HG03571 (cell line): ENCODE data around the gene UNC5C.
"Not testable (repeated sequence)": the region's sequence is repeated elsewhere in the genome, so short reads cannot be mapped to it uniquely, and the experiment has no call there.

Experiments
- ATAC-seq: cut with Tn5 transposase; IDR thresholded peaks from one replicate; pipeline ENCODE4 v1.9.1; 2021; ENCODE audit not compliant: unreplicated experiment

Gene UNC5C

DNA sequence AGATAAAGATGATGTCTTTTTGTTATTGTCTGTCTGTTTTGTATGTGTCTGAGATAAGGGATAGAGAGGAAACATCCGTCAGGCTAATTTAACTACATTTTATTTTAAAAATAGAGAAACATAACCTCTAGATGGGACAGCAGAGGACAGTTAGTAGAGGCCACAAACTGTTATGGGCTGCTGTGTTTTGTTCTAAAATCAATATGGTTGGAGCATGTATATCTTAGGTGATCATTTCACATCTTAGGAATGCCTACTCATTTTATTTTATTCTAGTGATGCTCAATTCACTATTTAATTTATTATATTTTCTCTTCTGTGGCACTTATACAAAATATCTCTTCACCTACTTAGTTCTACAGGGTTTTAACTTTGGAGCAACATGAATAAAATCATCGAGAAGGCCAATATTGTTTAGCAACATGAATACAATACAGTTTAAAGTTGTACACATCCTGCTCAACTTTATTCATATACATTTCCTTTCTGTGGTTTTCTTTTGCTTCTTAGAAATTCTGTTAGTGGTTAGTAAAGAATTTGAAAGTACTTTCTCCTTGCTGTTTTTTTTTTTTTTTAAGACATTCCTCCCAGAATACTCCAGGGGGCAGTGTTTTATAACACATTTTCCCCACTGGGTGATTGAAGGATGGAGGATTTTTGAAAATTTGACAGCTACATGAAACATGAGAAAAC is 392.9 kb downstream of the UNC5C start:
- no peak for ATAC-seq

DNA sequence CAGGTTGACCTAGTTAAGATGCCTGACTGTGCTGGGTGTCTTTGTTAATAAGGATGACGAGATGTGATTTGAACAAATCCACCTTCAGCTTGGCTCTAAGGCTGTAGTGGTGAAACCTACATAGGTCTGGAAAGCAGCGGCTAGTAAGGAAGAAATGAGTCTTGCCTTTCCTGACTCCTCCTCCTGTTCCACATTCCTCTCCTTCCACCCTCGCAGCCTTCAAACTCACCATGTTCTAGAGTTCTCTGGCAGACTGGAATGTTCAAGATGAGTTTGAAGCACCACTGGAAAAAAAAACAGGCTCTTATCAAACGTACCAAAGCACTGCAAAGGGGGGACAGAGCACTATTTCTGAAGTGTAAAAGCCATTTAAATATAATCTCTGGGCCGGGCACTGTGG is 395.6 kb downstream of the UNC5C start:
- ATAC-seq = no peak

DNA sequence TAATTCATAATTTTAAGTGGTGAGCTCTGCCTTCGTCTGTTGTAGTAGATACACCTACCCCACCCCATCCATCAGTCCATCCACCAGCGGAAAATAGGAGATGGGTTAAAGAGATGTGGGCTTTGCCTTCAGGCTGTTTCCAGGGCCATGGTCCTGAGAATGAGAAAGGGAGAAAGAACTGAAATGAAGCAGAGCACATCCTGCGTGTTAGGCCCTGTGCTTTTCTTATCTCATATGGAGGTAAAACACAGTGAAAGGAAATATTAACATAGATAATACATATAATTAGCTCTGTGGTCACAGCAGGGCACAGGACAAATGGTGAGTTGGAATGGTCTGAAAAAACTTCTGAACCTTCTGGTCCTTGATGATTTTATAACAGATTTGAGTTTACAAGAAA is 397.5 kb downstream of the UNC5C start:
- ATAC-seq = no peak

DNA sequence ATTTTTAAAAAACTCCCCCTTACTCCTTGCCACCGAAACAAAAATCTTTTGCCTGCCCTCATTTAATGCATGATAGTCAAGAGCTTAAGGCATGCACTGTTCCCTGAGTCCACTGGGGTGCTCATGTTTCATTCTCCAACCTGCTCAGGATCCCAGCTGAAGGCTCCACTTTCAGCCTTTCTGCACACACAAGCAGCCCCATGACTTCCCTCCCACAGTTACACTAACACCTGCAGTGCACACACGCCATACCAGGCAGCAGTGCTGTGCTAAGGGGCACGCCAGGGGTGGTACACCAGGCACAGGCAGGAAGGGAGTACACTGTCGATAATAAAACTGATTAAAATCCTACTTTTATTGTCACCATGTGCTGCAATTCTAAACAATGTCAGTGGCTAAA is 405.8 kb downstream of the UNC5C start:
- ATAC-seq = no peak

DNA sequence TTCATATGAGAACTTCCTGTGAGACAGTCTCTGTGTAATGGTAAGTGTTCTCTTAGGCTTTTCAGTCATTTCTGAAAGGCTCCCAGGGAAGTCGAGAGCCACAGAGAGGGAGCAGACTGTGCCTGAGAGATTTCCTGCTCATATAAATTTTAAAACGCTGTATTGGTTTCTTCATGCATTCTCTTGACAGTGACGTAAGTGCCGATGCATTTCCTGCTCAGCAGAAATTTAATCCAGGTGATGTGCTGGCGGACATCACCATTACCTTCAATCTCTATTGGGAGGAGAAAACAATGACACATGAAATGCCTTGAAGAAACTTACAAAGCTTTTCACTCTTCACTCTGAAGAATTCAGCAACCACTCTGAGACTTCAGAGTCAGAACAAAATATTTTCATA is 407.4 kb downstream of the UNC5C start:
- no peak for ATAC-seq

DNA sequence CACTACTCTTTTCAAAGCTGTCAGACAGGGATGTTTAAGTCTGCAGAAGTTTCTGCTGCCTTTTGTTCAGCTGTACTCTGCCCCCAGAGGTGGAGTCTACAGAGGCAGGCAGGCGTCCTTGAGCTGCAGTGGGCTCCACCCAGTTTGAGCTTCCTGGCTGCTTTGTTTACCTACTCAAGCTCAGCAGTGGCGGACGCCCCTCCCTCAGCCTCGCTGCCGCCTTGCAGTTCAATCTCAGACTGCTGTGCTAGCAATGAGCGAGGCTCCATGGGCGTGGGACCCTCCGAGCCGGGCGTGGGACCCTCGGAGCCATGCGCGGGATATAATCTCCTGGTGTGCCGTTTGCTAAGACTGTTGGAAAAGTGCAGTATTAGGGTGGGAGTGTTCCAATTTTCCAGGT is 409.3 kb downstream of the UNC5C start:
- not testable (repeated sequence) for ATAC-seq

DNA sequence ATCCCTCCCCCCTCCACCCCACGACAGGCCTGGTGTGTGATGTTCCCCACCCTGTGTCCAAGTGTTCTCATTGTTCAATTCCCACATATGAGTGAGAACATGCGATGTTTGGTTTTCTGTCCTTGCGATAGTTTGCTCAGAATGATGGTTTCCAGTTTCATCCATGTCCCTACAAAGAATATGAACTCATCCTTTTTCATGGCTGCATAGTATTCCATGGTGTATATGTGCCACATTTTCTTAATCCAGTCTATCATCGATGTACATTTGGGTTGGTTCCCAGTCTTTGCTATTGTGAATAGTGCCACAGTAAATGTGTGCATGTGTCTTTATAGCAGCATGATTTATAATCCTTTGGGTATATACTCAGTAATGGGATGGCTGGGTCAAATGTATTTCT is 414.8 kb downstream of the UNC5C start:
- not testable (repeated sequence) for ATAC-seq

DNA sequence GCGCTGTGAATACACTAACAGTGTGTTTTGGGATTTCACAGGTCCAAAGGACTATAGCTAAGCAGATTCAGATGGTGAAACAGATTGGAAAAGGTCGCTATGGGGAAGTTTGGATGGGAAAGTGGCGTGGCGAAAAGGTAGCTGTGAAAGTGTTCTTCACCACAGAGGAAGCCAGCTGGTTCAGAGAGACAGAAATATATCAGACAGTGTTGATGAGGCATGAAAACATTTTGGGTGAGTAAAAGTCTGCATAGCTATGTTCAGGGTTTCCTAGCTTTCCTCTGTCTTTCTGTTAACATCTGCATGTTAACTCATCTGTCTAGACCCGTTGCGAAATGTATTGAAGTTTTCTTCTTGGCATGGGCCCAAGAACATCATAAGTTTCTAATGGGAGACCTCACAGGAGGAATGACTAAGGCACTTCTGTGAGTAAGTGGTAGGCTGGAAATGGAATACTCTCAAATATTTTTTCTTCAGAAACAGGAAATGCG is 418.9 kb downstream of the UNC5C start:
- no peak for ATAC-seq

DNA sequence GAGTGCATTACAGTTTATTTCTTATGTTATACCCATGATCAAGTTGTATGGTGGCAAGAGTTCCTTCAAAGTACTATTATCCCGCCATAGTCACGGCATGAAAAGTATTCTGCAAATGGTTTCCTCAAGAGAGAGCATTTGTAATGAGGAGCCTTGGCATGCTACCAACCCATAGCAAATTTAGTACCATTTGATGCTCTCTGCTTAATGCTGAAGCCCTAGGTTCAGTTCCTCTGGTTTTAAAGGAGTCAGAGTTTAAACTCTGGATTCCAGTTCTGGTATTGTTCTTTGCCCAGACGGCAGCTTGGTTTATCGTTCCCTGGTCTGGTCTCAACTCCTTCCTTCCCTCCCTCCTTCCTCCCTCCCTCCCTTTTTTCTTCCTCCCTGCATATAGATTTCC is 419.7 kb downstream of the UNC5C start:
- no peak for ATAC-seq

DNA sequence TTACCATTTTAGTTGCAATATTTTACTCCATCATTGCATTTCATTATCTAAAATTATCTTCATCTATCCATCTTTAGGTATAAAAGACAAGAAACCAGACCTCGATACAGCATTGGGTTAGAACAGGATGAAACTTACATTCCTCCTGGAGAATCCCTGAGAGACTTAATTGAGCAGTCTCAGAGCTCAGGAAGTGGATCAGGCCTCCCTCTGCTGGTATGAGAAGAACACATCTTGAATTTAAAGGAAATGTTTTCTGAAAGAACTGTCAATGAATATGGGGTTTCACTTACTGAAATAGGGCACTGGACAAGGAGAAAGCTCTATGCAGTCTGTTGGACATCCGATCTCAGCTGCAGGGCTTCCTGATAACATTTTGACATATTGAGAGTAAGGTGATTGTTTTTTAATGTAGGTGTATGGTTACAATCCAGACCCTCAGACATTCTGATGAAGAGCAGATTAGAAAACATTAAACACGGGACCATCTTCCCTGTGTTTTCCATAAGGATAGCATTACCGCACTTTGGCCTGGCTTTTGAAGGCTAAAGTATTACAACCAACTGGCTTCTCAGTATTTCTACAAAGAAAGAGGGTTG is 423.8 kb downstream of the UNC5C start:
- no peak for ATAC-seq

DNA sequence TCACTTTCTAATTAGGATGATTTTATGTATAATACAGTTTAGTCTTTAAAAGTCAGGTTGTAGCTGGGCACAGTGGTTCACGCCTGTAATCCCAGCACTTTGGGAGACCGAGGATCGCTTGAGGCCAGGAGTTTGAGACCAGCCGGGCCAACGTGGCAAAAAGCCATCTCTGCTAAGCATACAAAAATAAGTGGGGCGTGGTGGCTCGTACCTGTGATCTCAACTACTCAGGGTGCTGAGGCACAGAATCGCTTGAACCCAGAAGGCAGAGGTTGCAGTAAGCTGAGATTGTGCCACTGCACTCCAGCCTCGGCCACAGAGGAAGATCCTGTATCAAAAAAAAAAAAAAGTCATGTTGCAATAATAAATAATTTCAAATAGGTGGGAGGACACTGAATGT is 426.8 kb downstream of the UNC5C start:
- ATAC-seq = no peak

DNA sequence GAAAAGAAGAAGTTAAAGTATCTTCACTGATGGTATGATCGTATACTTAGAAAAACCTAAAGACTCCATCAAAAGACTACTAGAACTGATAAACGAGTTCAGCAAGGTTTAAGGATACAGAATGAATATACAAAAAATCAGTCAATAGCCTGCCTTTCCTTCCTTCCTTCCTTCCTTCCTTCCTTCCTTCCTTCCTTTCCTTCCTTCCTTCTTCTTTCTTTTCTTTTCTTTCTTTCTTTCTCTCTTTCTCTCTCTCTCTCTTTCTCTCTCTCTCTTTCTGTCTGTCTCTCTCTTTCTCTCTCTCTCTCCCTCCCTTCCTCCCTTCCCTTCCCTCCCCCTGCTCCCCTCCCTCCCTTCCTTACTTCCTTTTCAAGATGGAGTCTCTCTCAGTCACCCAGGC is 428.3 kb downstream of the UNC5C start:
- no peak for ATAC-seq

DNA sequence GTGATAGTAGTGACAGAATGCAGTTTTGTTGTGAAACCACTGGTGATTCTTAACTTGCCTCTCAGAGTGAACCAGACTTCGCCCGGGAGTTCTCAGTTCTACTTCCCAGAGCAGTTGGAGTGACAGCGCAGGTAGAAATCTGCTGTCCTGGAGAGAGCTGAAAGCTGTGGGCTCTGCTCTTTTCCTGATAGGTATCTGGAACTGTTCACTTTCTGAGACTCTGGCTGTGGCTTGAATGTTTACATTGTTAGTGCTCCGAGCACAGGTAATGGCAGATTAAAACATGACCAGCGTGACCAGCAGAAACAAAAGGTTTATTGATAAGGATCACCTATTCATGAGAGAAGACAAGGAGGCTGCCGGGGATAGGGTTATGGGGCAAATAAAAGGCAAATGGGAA is 430.3 kb downstream of the UNC5C start:
- no peak for ATAC-seq

DNA sequence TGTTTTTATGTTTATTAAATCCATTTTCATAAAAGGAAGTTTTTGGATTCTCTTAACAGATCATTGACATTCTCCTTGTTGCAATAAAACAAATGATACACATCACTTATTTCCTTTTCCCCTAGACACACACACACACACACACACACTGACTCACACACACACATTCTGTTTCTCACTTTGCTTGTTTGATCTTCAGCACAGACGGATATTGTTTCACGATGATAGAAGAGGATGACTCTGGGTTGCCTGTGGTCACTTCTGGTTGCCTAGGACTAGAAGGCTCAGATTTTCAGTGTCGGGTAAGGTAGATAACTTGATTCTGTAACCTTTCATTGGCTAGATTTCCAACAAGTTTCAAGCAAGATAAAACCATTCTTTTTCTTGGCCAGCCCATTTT is 434.3 kb downstream of the UNC5C start:
- ATAC-seq = no peak
